AG04450 (cell line): ENCODE measurements around the gene SSUH2. TPM values are rescaled to one million over a fixed set of nuclear protein-coding genes. Genes with fewer than 3 reads are reported as not detected.

Source experiments
- CTCF ChIA-PET: fragments of 300-600, 350-600 bp; formaldehyde crosslinking; extraction: SDS; loops from one replicate; lab custom pipeline; 2022; ENCODE audit warnings: antibody characterized with exemption, inconsistent platforms; lab: Charles Lee
- POLR2A ChIA-PET: fragments of 350-600 bp; formaldehyde crosslinking; extraction: SDS; loops from one replicate; lab custom pipeline; 2021; ENCODE audit warnings: antibody characterized with exemption, inconsistent platforms; lab: Yijun Ruan, JAX
- DNase-seq: peaks from one replicate; pipeline ENCODE4 v3.0.0-alpha.2; 2011; ENCODE audit warnings: low read depth, low spot score
- H3K27ac ChIP-seq: one replicate; pipeline ENCODE4 v1.5.1; 2012; ENCODE audit warnings: low read depth, low read length, control low read depth
- H3K27me3 ChIP-seq: one replicate; pipeline ENCODE4 v1.6.0; 2012; ENCODE audit warnings: low read length; ENCODE audit not compliant: control insufficient read depth, insufficient read depth
- H3K4me3 ChIP-seq: 2 replicates; pipeline ENCODE4 v1.5.1; 2011; ENCODE audit warnings: mild to moderate bottlenecking, low read depth, low read length, control low read depth
- H3K9me3 ChIP-seq: 2 replicates; pipeline ENCODE4 v1.5.1; 2012; ENCODE audit warnings: low read length; ENCODE audit not compliant: control insufficient read depth, insufficient read depth
- polyA plus RNA-seq: library from polyadenylated mRNA; depleted of rRNA; stranded (reverse); fragments of >200 nt; gene quantifications from 2 replicates; pipeline ENCODE4 v1.2.3, GENCODE V29; 2011
- TF ChIP-seq, protein P1 (sequence below): IDR thresholded peaks from 2 replicates; pipeline ENCODE4 v1.5.1; 2011; ENCODE audit warnings: low read depth, low read length, control low read depth, inconsistent platforms

Gene SSUH2
- polyA plus RNA-seq, 1 experiment = 0.09 TPM

DNA sequence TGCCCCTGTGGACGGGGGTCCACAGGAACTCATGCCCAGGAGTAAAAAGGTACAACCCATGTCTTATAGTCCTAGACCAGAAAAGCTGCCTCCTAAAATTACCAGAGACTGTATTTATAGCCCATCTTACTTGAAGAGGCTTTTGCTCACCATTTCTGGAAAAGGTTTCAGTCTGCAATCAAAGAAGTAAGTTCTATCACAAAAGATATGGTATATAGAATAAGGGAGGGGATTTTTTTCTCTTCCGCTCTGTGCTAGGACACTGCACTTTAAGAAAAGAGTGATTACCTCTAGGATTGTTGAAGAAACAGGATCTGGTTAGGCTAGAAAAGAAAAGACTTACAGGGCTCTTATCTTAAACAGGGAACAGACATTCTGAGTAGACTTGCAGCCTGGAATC is 2.6 kb downstream of the SSUH2 start:
- no peak for DNase-seq
- Histone ChIP-seq H3K27ac (no peak overlapping the region), H3K9me3 (no peaks in the 10 kb centered on the region; the same call in 1 of the 2 replicates), H3K4me3 (no peak overlapping the region), H3K27me3 (peaks cover 52% of the 10 kb centered on the region)
- TF ChIP-seq, protein P1, sequence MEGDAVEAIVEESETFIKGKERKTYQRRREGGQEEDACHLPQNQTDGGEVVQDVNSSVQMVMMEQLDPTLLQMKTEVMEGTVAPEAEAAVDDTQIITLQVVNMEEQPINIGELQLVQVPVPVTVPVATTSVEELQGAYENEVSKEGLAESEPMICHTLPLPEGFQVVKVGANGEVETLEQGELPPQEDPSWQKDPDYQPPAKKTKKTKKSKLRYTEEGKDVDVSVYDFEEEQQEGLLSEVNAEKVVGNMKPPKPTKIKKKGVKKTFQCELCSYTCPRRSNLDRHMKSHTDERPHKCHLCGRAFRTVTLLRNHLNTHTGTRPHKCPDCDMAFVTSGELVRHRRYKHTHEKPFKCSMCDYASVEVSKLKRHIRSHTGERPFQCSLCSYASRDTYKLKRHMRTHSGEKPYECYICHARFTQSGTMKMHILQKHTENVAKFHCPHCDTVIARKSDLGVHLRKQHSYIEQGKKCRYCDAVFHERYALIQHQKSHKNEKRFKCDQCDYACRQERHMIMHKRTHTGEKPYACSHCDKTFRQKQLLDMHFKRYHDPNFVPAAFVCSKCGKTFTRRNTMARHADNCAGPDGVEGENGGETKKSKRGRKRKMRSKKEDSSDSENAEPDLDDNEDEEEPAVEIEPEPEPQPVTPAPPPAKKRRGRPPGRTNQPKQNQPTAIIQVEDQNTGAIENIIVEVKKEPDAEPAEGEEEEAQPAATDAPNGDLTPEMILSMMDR = no peak
- ChIA-PET CTCF (interaction anchor here (1.9 kb wide), 1 partner anchor 21 kb away, joined by 5 read pairs; no protein-coding TSS in a partner anchor), POLR2A (no interaction called here)

DNA sequence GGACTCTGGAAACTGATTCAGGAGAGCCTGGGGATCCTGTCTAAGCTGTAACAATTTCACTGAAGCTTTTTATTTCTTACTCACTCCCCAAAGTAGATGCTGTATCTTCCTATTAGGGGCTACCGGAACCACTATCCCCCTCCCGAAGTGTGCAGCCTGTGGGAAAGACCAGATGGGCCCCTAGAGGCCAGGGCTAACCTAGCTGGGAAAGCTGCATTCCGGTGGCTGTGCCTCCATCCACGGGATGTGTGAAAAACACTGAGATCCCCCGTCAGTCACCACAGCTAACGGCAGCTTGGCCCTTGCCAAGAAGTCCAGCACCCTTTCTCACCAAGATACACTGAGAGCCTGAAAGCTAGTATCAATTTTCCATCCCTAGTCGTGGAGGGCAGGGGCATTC is 3.1 kb downstream of the SSUH2 start:
- peaks cover 2% of the 10 kb centered on the region for H3K9me3 ChIP-seq
- TF ChIP-seq, protein P1 = no peak
- H3K4me3 ChIP-seq = no peak overlapping the region
- ChIA-PET POLR2A (no interaction called here), CTCF (interaction anchor here (1.9 kb wide), 1 partner anchor 22 kb away, joined by 5 read pairs; no protein-coding TSS in a partner anchor)
- no peak for DNase-seq
- H3K27me3 ChIP-seq = peaks cover 52% of the 10 kb centered on the region
- H3K27ac ChIP-seq = peak overlapping the region; percentile 11

DNA sequence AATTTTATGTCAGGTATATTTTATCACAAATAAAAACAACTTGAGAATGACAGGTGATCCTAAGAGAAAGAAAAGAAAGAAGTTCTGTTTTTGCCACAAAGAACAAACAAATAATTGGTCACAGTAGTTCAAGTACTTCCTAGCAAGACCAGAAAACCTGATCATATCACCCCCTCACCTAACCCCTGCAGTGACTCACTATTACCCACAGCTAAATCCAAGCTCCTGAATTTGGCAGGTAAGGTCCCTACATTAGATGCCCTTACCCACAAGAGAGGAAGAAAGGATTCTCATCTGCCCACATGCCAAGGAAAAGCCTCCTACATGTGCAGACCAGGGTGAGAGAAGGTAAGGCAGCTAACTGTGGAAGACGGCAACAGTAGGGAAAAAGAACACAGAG is 4.4 kb downstream of the SSUH2 start:
- TF ChIP-seq, protein P1 = no peak
- no peak overlapping the region for H3K27ac ChIP-seq
- CTCF ChIA-PET = no interaction called here
- H3K9me3 ChIP-seq = peaks cover 7% of the 10 kb centered on the region
- no peak for DNase-seq
- POLR2A ChIA-PET = no interaction called here
- H3K27me3 ChIP-seq = peaks cover 56% of the 10 kb centered on the region
- H3K4me3 ChIP-seq = no peak overlapping the region

DNA sequence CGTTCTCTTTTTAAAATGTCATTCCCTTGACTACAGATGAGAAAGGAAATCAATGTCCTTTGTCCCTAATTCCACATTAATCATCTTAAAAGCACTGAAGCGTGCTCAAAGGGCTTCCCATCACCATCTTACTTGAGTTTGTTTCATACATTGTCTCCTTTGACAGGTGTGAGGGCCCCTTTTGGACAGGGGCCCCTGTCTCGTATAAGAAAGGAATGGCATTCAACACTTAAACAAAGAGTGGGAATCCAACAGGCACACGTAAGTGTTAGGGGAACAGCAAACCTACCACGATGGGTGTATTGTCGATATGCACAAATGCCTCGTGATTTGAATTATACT is 5.0 kb downstream of the SSUH2 start:
- DNase-seq = no peak
- Histone ChIP-seq H3K27me3 (peaks cover 50% of the 10 kb centered on the region), H3K4me3 (no peak overlapping the region), H3K9me3 (peaks cover 7% of the 10 kb centered on the region), H3K27ac (no peak overlapping the region)
- ChIA-PET CTCF (no interaction called here), POLR2A (no interaction called here)
- TF ChIP-seq, protein P1 = no peak

DNA sequence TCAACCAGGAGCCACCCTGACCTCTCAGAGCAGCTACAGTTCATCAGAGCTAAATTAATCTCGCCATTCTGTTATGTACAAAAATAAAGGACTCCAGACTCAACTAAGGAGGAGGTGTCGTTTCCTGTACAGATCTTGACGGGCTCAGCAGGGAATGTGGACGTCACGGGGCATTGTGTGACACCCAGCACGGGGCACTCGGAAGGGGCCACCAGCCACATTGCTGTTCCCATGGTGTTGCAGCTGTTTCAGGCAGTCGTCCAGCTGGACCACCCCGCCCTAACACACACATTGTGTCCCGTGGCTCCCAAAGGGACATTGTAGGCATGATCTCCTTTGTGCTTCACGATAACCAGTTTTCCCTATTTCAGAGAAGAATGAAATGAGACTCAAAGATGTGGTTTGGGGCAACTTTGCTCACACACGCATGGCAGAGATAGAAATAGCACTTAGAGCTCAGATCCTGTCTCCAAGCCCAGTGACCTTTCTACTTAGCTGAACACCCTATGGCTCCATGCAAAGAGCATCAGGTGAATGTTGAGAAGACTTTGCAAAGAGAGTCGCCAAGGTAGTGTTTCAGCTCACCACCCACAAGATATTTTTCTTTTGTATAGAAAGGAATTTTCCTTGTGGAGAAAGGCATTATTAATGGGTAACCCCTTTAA is 5.5 kb downstream of the SSUH2 start:
- CTCF ChIA-PET = no interaction called here
- TF ChIP-seq, protein P1 = no peak
- Histone ChIP-seq H3K4me3 (no peak overlapping the region), H3K9me3 (peaks cover 7% of the 10 kb centered on the region), H3K27ac (no peak overlapping the region), H3K27me3 (peaks cover 49% of the 10 kb centered on the region)
- no peak for DNase-seq
- POLR2A ChIA-PET = no interaction called here
